NT2/D1 (cell line): ENCODE data around the gene SNRPA.

Source experiments
- YY1 ChIP-seq: IDR thresholded peaks from 2 replicates; pipeline ENCODE4 v1.6.1; 2011; ENCODE audit not compliant: insufficient read length, insufficient read depth
- ZNF274 ChIP-seq: IDR thresholded peaks from 2 replicates; pipeline ENCODE4 v1.6.1; 2011; ENCODE audit warnings: mild to moderate bottlenecking, low read depth, low read length

- no peak for TF ChIP-seq ZNF274
- TF ChIP-seq YY1: no peak
Measured at GRCh38 chr19:40778706-40779284, 27.8 kb downstream of the SNRPA start.
